ENCODE measurements around the gene PML.

- TF ChIP-seq, protein P1, sequence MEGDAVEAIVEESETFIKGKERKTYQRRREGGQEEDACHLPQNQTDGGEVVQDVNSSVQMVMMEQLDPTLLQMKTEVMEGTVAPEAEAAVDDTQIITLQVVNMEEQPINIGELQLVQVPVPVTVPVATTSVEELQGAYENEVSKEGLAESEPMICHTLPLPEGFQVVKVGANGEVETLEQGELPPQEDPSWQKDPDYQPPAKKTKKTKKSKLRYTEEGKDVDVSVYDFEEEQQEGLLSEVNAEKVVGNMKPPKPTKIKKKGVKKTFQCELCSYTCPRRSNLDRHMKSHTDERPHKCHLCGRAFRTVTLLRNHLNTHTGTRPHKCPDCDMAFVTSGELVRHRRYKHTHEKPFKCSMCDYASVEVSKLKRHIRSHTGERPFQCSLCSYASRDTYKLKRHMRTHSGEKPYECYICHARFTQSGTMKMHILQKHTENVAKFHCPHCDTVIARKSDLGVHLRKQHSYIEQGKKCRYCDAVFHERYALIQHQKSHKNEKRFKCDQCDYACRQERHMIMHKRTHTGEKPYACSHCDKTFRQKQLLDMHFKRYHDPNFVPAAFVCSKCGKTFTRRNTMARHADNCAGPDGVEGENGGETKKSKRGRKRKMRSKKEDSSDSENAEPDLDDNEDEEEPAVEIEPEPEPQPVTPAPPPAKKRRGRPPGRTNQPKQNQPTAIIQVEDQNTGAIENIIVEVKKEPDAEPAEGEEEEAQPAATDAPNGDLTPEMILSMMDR (IDR thresholded peaks at IDR 0.05) = no peak
- no peak for TF ChIP-seq POLR2A (IDR thresholded peaks at IDR 0.05)
These were observed 61.3 kb downstream of the PML start for GRCh38 chr15:74055804-74056203.
